GM12878 (cell line): Measurements from ENCODE around the gene CATSPER4. TPM values are rescaled to one million over a fixed set of nuclear protein-coding genes. Genes with fewer than 3 reads are reported as not detected.

ENCODE experiments used
- polyA plus RNA-seq, 11 experiments: library from polyadenylated mRNA; depleted of rRNA in 4 of 11; unstranded in 6 of 11; stranded (reverse) in 5 of 11; fragments of >200 nt; fragmentation: Nextera tagmentation in 4 of 11; fragmentation: Illumina TruSeq in 1 of 11; extraction: Ambion mirVana in 4 of 11; extraction: Trizol in 1 of 11; gene quantifications; 1 replicate in 1 of 11; 2 replicates in 10 of 11; pipeline versions ENCODE4 v1.2.1 to v1.2.3, GENCODE V29; 2011 to 2016; ENCODE audit warnings: inconsistent platforms in 2 of 11, missing spikeins in 2 of 11, low read depth in 1 of 11
- total RNA-seq, 4 experiments: library from RNA; depleted of rRNA in 3 of 4; stranded (reverse); fragments of >200 nt in 3 of 4; fragmentation: Illumina TruSeq in 1 of 4; extraction: Trizol in 1 of 4; gene quantifications; 2 replicates each; pipeline versions ENCODE4 v1.2.1 to v1.2.3, GENCODE V29; 2013 to 2021

CATSPER4 gene
- total and polyA plus RNA-seq, 10 of the 15 experiments (the other 5 are each of a cell fraction or from before 2014, with no cell fraction given), result 0.13 TPM; not detected in 9

Other genes with a start within 250 kb of the CATSPER4 start
Only the 7 nearest of the 18 such genes appear.
- 9.4 and 10.8 TPM in 2 replicates for gene PDIK1L, start 78.8 kb upstream of the CATSPER4 start, total RNA-seq (2014; rRNA removed)
- 13.5 and 14.3 TPM in 2 replicates for gene PDIK1L, start 78.8 kb upstream of the CATSPER4 start, total RNA-seq (2014; rRNA removed; fragmentation: Illumina TruSeq; extraction: Trizol)
- gene PDIK1L, start 78.8 kb upstream of the CATSPER4 start, total RNA-seq (2021), result 11.9 and 13.7 TPM in 2 replicates
- 11.6 and 14.2 TPM in 2 replicates for gene PDIK1L, start 78.8 kb upstream of the CATSPER4 start, polyA plus RNA-seq (2011; rRNA removed)
- 10.3 and 13.7 TPM in 2 replicates for gene PDIK1L, start 78.8 kb upstream of the CATSPER4 start, polyA plus RNA-seq (2014; fragmentation: Illumina TruSeq; extraction: Trizol)
- gene PDIK1L, start 78.8 kb upstream of the CATSPER4 start, polyA plus RNA-seq (2014; fragmentation: Nextera tagmentation; extraction: Ambion mirVana), result 1 to 10 TPM; 4.0 to 9.5 TPM
- 4.5 and 6.7 TPM in 2 replicates for gene PDIK1L, start 78.8 kb upstream of the CATSPER4 start, polyA plus RNA-seq (2014; rRNA removed)
- gene PDIK1L, start 78.8 kb upstream of the CATSPER4 start, polyA plus RNA-seq (2016; fragmentation: Nextera tagmentation; extraction: Ambion mirVana), result 10 to 100 TPM; 10.7 to 15.9 TPM
- gene FAM110D, start 31.5 kb upstream of the CATSPER4 start, total RNA-seq (2014; rRNA removed), result 0.06 TPM in 1 of 2 replicates, not detected in the other
- gene FAM110D, start 31.5 kb upstream of the CATSPER4 start, total RNA-seq (2014; rRNA removed; fragmentation: Illumina TruSeq; extraction: Trizol), result not detected in 2 replicates
- not detected in 2 replicates for gene FAM110D, start 31.5 kb upstream of the CATSPER4 start, total RNA-seq (2021)
- gene FAM110D, start 31.5 kb upstream of the CATSPER4 start, polyA plus RNA-seq (2011; rRNA removed), result not detected in 2 replicates
- gene FAM110D, start 31.5 kb upstream of the CATSPER4 start, polyA plus RNA-seq (2014; fragmentation: Illumina TruSeq; extraction: Trizol), result not detected in 2 replicates
- gene FAM110D, start 31.5 kb upstream of the CATSPER4 start, polyA plus RNA-seq (2014; fragmentation: Nextera tagmentation; extraction: Ambion mirVana), result not detected
- gene FAM110D, start 31.5 kb upstream of the CATSPER4 start, polyA plus RNA-seq (2014; rRNA removed), result not detected in 2 replicates
- gene FAM110D, start 31.5 kb upstream of the CATSPER4 start, polyA plus RNA-seq (2016; fragmentation: Nextera tagmentation; extraction: Ambion mirVana), result not detected
- gene C1orf232, start 21.6 kb upstream of the CATSPER4 start, total RNA-seq (2014; rRNA removed), result not detected in 2 replicates
- gene C1orf232, start 21.6 kb upstream of the CATSPER4 start, total RNA-seq (2014; rRNA removed; fragmentation: Illumina TruSeq; extraction: Trizol), result not detected in 2 replicates
- gene C1orf232, start 21.6 kb upstream of the CATSPER4 start, total RNA-seq (2021), result not detected in 2 replicates
- not detected in 2 replicates for gene C1orf232, start 21.6 kb upstream of the CATSPER4 start, polyA plus RNA-seq (2011; rRNA removed)
- not detected in 2 replicates for gene C1orf232, start 21.6 kb upstream of the CATSPER4 start, polyA plus RNA-seq (2014; fragmentation: Illumina TruSeq; extraction: Trizol)
- gene C1orf232, start 21.6 kb upstream of the CATSPER4 start, polyA plus RNA-seq (2014; fragmentation: Nextera tagmentation; extraction: Ambion mirVana), result not detected
- gene C1orf232, start 21.6 kb upstream of the CATSPER4 start, polyA plus RNA-seq (2014; rRNA removed), result not detected in 2 replicates
- not detected for gene C1orf232, start 21.6 kb upstream of the CATSPER4 start, polyA plus RNA-seq (2016; fragmentation: Nextera tagmentation; extraction: Ambion mirVana)
- gene ZNF593, start 20.7 kb upstream of the CATSPER4 start, total RNA-seq (2014; rRNA removed), result 87.5 and 105 TPM in 2 replicates
- 20.8 and 22.8 TPM in 2 replicates for gene ZNF593, start 20.7 kb upstream of the CATSPER4 start, total RNA-seq (2014; rRNA removed; fragmentation: Illumina TruSeq; extraction: Trizol)
- gene ZNF593, start 20.7 kb upstream of the CATSPER4 start, total RNA-seq (2021), result 59.2 and 60.2 TPM in 2 replicates
- 20.8 and 41.9 TPM in 2 replicates for gene ZNF593, start 20.7 kb upstream of the CATSPER4 start, polyA plus RNA-seq (2011; rRNA removed)
- 2.8 and 15.1 TPM in 2 replicates for gene ZNF593, start 20.7 kb upstream of the CATSPER4 start, polyA plus RNA-seq (2014; fragmentation: Illumina TruSeq; extraction: Trizol)
- 10 to 100 TPM in 1 of 2 experiments, 1 to 10 TPM in 1; 7.7 to 20.1 TPM for gene ZNF593, start 20.7 kb upstream of the CATSPER4 start, polyA plus RNA-seq (2014; fragmentation: Nextera tagmentation; extraction: Ambion mirVana)
- 133 and 156 TPM in 2 replicates for gene ZNF593, start 20.7 kb upstream of the CATSPER4 start, polyA plus RNA-seq (2014; rRNA removed)
- 100 to 1,000 TPM; 103 to 110 TPM for gene ZNF593, start 20.7 kb upstream of the CATSPER4 start, polyA plus RNA-seq (2016; fragmentation: Nextera tagmentation; extraction: Ambion mirVana)
- gene ZNF593OS, start 18.8 kb upstream of the CATSPER4 start, total RNA-seq (2014; rRNA removed), result 0.23 TPM in 1 of 2 replicates, not detected in the other
- gene ZNF593OS, start 18.8 kb upstream of the CATSPER4 start, total RNA-seq (2014; rRNA removed; fragmentation: Illumina TruSeq; extraction: Trizol), result not detected in 2 replicates
- gene ZNF593OS, start 18.8 kb upstream of the CATSPER4 start, total RNA-seq (2021), result not detected in 2 replicates
- not detected in 2 replicates for gene ZNF593OS, start 18.8 kb upstream of the CATSPER4 start, polyA plus RNA-seq (2011; rRNA removed)
- gene ZNF593OS, start 18.8 kb upstream of the CATSPER4 start, polyA plus RNA-seq (2014; fragmentation: Illumina TruSeq; extraction: Trizol), result not detected in 2 replicates
- under 1 TPM in 1 of 2 experiments, not detected in 1; 0.16 TPM for gene ZNF593OS, start 18.8 kb upstream of the CATSPER4 start, polyA plus RNA-seq (2014; fragmentation: Nextera tagmentation; extraction: Ambion mirVana)
- gene ZNF593OS, start 18.8 kb upstream of the CATSPER4 start, polyA plus RNA-seq (2014; rRNA removed), result not detected in 2 replicates
- 1 to 10 TPM in 1 of 2 experiments, under 1 TPM in 1; 0.96 to 1.7 TPM for gene ZNF593OS, start 18.8 kb upstream of the CATSPER4 start, polyA plus RNA-seq (2016; fragmentation: Nextera tagmentation; extraction: Ambion mirVana)
- 0.87 and 1.2 TPM in 2 replicates for gene CNKSR1, start 13.1 kb upstream of the CATSPER4 start, total RNA-seq (2014; rRNA removed)
- 0.37 and 0.40 TPM in 2 replicates for gene CNKSR1, start 13.1 kb upstream of the CATSPER4 start, total RNA-seq (2014; rRNA removed; fragmentation: Illumina TruSeq; extraction: Trizol)
- gene CNKSR1, start 13.1 kb upstream of the CATSPER4 start, total RNA-seq (2021), result 1.1 TPM in 2 replicates
- gene CNKSR1, start 13.1 kb upstream of the CATSPER4 start, polyA plus RNA-seq (2011; rRNA removed), result 0.90 and 1.1 TPM in 2 replicates
- 0.11 and 0.82 TPM in 2 replicates for gene CNKSR1, start 13.1 kb upstream of the CATSPER4 start, polyA plus RNA-seq (2014; fragmentation: Illumina TruSeq; extraction: Trizol)
- under 1 TPM; 0.06 to 0.15 TPM for gene CNKSR1, start 13.1 kb upstream of the CATSPER4 start, polyA plus RNA-seq (2014; fragmentation: Nextera tagmentation; extraction: Ambion mirVana)
- 1.2 and 1.5 TPM in 2 replicates for gene CNKSR1, start 13.1 kb upstream of the CATSPER4 start, polyA plus RNA-seq (2014; rRNA removed)
- under 1 TPM; 0.33 to 0.95 TPM for gene CNKSR1, start 13.1 kb upstream of the CATSPER4 start, polyA plus RNA-seq (2016; fragmentation: Nextera tagmentation; extraction: Ambion mirVana)
- gene CEP85, start 43.6 kb downstream of the CATSPER4 start, total RNA-seq (2014; rRNA removed), result 22.1 and 22.2 TPM in 2 replicates
- 22.2 and 22.8 TPM in 2 replicates for gene CEP85, start 43.6 kb downstream of the CATSPER4 start, total RNA-seq (2014; rRNA removed; fragmentation: Illumina TruSeq; extraction: Trizol)
- 17.9 and 20.9 TPM in 2 replicates for gene CEP85, start 43.6 kb downstream of the CATSPER4 start, total RNA-seq (2021)
- gene CEP85, start 43.6 kb downstream of the CATSPER4 start, polyA plus RNA-seq (2011; rRNA removed), result 22.9 and 26.8 TPM in 2 replicates
- gene CEP85, start 43.6 kb downstream of the CATSPER4 start, polyA plus RNA-seq (2014; fragmentation: Illumina TruSeq; extraction: Trizol), result 20.4 and 24.5 TPM in 2 replicates
- gene CEP85, start 43.6 kb downstream of the CATSPER4 start, polyA plus RNA-seq (2014; fragmentation: Nextera tagmentation; extraction: Ambion mirVana), result 1 to 10 TPM; 8.4 to 8.6 TPM
- 23.5 and 25.7 TPM in 2 replicates for gene CEP85, start 43.6 kb downstream of the CATSPER4 start, polyA plus RNA-seq (2014; rRNA removed)
- 10 to 100 TPM; 17.5 to 19.6 TPM for gene CEP85, start 43.6 kb downstream of the CATSPER4 start, polyA plus RNA-seq (2016; fragmentation: Nextera tagmentation; extraction: Ambion mirVana)